ENCODE data around the gene MLEC.

- TF ChIP-seq CTCF (conservative IDR thresholded peaks at IDR 0.05 in 1 of 2, IDR thresholded peaks at IDR 0.05 in 1 of 2; ENCODE audit: low read depth in 1 of 2, low read length in 2 of 2) (no peak), EZH2 (IDR thresholded peaks at IDR 0.05; ENCODE audit: low read length, missing control alignments) (no peak)
Observed at GRCh38 chr12:120741476-120742421, 54.8 kb downstream of the MLEC start.
